HepG2 (cell line): Measurements from ENCODE around the gene GPS1. TPM values are rescaled to one million over a fixed set of nuclear protein-coding genes. Genes with fewer than 3 reads are reported as not detected.

Experiments
- CBX2 ChIP-seq, 2 experiments: fragments of 200-600 bp in 1 of 2; sonication (generic); formaldehyde crosslinking in 1 of 2; IDR thresholded peaks; 2 replicates each; pipeline versions ENCODE4 v1.7.0 to v1.8.1; 2018 to 2022; ENCODE audit warnings: low read depth in 2 of 2, low read length in 1 of 2, mild to moderate bottlenecking in 1 of 2, missing genetic modification reagents in 1 of 2
- CERS6 ChIP-seq: sonication (generic); formaldehyde crosslinking; IDR thresholded peaks from 2 replicates; pipeline ENCODE4 v1.5.0; 2020; ENCODE audit warnings: missing genetic modification reagents
- DMTF1 ChIP-seq: sonication (generic); formaldehyde crosslinking; IDR thresholded peaks from 2 replicates; pipeline ENCODE4 v1.4.0; 2020; ENCODE audit warnings: mild to moderate bottlenecking, missing genetic modification reagents
- EP300 ChIP-seq, 3 experiments: sonication (generic) in 1 of 3; formaldehyde crosslinking in 1 of 3; IDR thresholded peaks; 2 replicates each; pipeline versions ENCODE4 v1.5.1 to v1.6.1; 2011 to 2020; ENCODE audit warnings: low read depth in 2 of 3, low read length in 2 of 3, borderline replicate concordance in 1 of 3, improper control_type of control experiment in 1 of 3, mild to moderate bottlenecking in 1 of 3, missing genetic modification reagents in 1 of 3, moderate library complexity in 1 of 3
- JUN ChIP-seq: sonication (generic); formaldehyde crosslinking; IDR thresholded peaks from 2 replicates; pipeline ENCODE4 v1.4.0; 2020; ENCODE audit warnings: mild to moderate bottlenecking, missing genetic modification reagents
- KIAA2018 ChIP-seq: sonication (generic); formaldehyde crosslinking; IDR thresholded peaks from 2 replicates; pipeline ENCODE4 v1.5.0; 2020; ENCODE audit warnings: mild to moderate bottlenecking, missing genetic modification reagents, borderline replicate concordance
- NR2F2 ChIP-seq: IDR thresholded peaks from 2 replicates; pipeline ENCODE4 v1.6.1; 2012; ENCODE audit warnings: low read depth, inconsistent platforms, borderline replicate concordance
- RFX5 ChIP-seq: IDR thresholded peaks from 2 replicates; pipeline ENCODE4 v1.6.1; 2011; ENCODE audit warnings: low read depth, low read length, improper control_type of control experiment
- TRAFD1 ChIP-seq: sonication (generic); formaldehyde crosslinking; IDR thresholded peaks from 2 replicates; pipeline ENCODE4 v1.5.1; 2020; ENCODE audit warnings: missing genetic modification reagents, mild to moderate bottlenecking, borderline replicate concordance
- ZNF232 ChIP-seq: sonication (generic); formaldehyde crosslinking; IDR thresholded peaks from 2 replicates; pipeline ENCODE4 v1.4.0; 2020; ENCODE audit warnings: missing genetic modification reagents, borderline replicate concordance
- ZNF329 ChIP-seq: sonication (generic); formaldehyde crosslinking; IDR thresholded peaks from 2 replicates; pipeline ENCODE4 v1.9.0; 2021; ENCODE audit warnings: low read depth, mild to moderate bottlenecking, missing genetic modification reagents
- polyA plus RNA-seq, 8 experiments: library from polyadenylated mRNA; depleted of rRNA in 3 of 8; stranded (reverse) in 7 of 8; unstranded in 1 of 8; fragments of >200 nt; fragmentation: Illumina TruSeq in 4 of 8; extraction: Trizol in 4 of 8; gene quantifications; 2 replicates each; pipeline versions ENCODE4 v1.2.1 to v1.2.3, GENCODE V29; 2011 to 2016; ENCODE audit warnings: low read depth in 4 of 8, missing spikeins in 1 of 8, mixed read lengths in 1 of 8; ENCODE audit not compliant: insufficient read depth in 1 of 8
- total RNA-seq, 5 experiments: library from RNA; depleted of rRNA; stranded (reverse); fragments of >200 nt; fragmentation: Illumina TruSeq; extraction: Trizol; gene quantifications; 2 replicates each; pipeline ENCODE4 v1.2.3, GENCODE V29; 2016; ENCODE audit warnings: low read depth in 1 of 5

GPS1 gene
- total and polyA plus RNA-seq, 2 of the 13 experiments (the other 11 are each of a cell fraction or from before 2014, with no cell fraction given), result 124 to 128 TPM

- TF ChIP-seq KIAA2018 (CRISPR knock-in tag), result no peak
- no peak for TF ChIP-seq ZNF329 (CRISPR knock-in tag)
- no peak for TF ChIP-seq CERS6 (CRISPR knock-in tag)
- peak; percentile 15; the same call in 1 of the 2 replicates for TF ChIP-seq JUN (CRISPR knock-in tag)
- TF ChIP-seq ZNF232 (CRISPR knock-in tag), result peak; percentile 66; the same call in 1 of the 2 replicates
- peak; percentile 26; the same call in 1 of the 2 replicates for TF ChIP-seq NR2F2
- no peak for TF ChIP-seq RFX5
- no peak for TF ChIP-seq DMTF1 (CRISPR knock-in tag)
- no peak for TF ChIP-seq CBX2 (IDR thresholded peaks at IDR 0.05; ENCODE audit: low read depth, low read length)
- no peak for TF ChIP-seq CBX2 (CRISPR knock-in tag; IDR thresholded peaks at IDR 0.05; ENCODE audit: low read depth)
- TF ChIP-seq TRAFD1 (CRISPR knock-in tag), result no peak
- TF ChIP-seq EP300 (IDR thresholded peaks at IDR 0.05; ENCODE audit: low read depth in 2 of 2, low read length in 2 of 2), result peak in 1 of 2 experiments; percentile 14; a peak in 1 of 4 replicates
- no peak for TF ChIP-seq EP300 (CRISPR knock-in tag; IDR thresholded peaks at IDR 0.05; ENCODE audit: borderline replicate concordance)
These were observed 5.3 kb downstream of the GPS1 start (continued) for GRCh38 chr17:82056729-82057621.
